NCI-H524 treated with DMSO at 0.1 percent for 48 hours (cell line): Measurements from ENCODE around the gene AQP3.
"Not testable (repeated sequence)": the region's sequence is repeated elsewhere in the genome, so short reads cannot be mapped to it uniquely, and the experiment has no call there.

ENCODE experiments used
- DNase-seq: peaks from one replicate; lab custom pipeline; 2025; lab: John Stamatoyannopoulos, UW

The AQP3 gene

GRCh38 chr9:33440609-33441008 is 6.8 kb downstream of the AQP3 start:
- no peak for DNase-seq

GRCh38 chr9:33440204-33440603 is 7.2 kb downstream of the AQP3 start:
- DNase-seq, result no peak

DNA sequence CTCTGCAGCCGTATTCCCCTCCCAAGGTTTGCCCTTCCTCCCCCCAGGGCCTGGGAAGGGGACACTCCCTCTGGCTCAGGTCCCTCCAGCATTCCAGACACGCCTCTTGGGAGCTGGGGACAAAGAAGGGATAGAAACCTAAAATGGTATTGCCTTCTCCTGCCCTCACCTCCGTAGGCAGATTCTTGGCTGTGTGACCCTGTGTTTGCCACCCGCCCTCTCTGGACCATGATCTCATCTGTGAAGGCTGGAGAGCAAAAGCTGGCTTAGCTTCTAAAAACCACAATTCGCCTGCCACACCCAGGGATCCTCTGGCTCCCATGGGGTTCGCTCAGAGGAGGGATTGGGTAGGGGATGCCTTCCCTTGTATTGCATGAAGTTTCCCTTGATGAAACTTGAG is 7.7 kb downstream of the AQP3 start:
- DNase-seq, result no peak

- no peak for DNase-seq
Observed at GRCh38 chr9:33438926-33439680, 8.3 kb downstream of the AQP3 start.

- no peak for DNase-seq
Observed at GRCh38 chr9:33437898-33438297, 9.5 kb downstream of the AQP3 start.

DNA sequence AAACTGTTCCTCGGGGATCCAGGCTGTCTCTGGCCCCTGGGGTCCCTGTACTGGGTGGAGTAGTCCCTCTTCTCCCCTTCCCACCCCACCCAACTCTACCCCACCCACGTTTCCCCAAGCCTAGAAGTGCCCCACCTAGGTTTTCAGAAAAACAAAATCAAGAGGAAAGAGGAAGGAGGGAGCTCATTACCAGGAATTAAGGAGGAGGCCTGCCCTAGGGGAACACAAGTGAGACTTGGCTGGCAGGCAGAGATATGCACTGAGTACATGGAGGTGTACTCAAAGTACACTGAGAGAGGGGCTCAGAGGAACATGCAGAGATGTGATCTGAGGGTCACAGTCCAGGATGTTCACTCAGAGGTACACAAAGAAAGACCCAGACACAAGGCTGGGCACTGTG is 10.2 kb downstream of the AQP3 start:
- DNase-seq, result no peak

DNA sequence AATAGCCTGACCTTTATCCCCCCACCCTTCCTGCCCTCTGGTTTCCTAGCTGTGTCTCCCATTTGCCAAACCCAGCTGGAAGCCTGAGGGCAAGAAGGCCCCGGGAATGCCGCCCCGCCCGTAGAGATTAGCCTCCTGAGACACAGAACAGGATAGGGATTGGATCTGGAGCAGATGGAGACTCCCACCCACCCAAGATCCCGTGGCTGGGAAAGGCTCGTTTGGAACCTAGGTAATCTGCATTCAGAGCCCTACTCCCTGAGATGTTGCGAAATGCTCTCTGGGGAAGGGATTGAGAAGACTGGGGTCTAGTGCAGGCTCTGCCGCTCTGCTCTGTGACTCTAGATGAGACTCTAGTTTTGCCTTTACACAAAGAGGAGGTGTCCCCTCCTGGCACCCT is 10.9 kb downstream of the AQP3 start:
- no peak for DNase-seq

DNA sequence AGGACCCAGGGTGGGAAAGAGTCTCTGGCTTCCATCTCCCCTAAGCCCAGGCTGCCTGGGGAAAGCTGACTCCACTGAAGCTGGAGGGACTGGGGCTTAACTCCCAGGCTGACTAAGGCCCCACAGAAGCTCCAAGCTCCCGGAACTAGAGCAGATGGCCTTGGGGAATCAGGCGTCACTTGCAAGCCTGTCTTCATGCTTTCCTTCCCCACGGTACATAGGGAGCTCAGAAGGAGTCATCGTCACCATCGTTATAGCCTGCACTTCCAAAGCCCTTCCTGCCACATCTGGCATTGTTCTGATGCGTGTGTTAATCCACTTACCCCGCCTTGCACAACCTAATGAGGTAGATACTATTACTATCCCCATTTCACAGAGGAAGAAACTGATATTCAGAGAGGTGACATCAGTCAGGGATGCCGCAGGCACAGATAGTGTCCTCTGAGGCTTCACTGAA is 11.5 kb downstream of the AQP3 start:
- DNase-seq, result peak; percentile 76

GRCh38 chr9:33434317-33435105 is 12.9 kb downstream of the AQP3 start:
- DNase-seq, result no peak

DNA sequence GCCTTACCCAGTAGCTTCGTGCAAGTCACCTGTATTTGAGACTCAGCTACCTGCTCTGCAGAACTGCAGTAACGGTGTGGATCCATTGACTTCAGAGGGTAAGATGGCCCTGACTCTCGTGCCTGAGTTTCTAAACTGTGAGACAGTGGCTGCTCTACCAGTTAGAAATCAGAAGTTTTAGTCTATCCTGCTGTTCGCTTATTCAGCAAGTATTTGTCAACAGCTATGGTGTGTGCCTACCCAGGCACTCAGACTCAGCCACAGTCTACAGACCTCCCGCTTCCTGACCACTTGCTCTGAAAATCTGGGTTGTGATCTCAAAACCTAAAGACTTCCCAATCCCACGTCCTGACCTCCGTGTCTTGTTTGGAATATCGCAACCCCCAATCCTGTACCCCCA is 13.5 kb downstream of the AQP3 start:
- DNase-seq, result no peak

- DNase-seq, result no peak
Observed at GRCh38 chr9:33431420-33431819, 16.0 kb downstream of the AQP3 start.

GRCh38 chr9:33430942-33431341 is 16.5 kb downstream of the AQP3 start:
- no peak for DNase-seq

GRCh38 chr9:33429256-33429985 is 18.0 kb downstream of the AQP3 start:
- DNase-seq, result no peak

DNA sequence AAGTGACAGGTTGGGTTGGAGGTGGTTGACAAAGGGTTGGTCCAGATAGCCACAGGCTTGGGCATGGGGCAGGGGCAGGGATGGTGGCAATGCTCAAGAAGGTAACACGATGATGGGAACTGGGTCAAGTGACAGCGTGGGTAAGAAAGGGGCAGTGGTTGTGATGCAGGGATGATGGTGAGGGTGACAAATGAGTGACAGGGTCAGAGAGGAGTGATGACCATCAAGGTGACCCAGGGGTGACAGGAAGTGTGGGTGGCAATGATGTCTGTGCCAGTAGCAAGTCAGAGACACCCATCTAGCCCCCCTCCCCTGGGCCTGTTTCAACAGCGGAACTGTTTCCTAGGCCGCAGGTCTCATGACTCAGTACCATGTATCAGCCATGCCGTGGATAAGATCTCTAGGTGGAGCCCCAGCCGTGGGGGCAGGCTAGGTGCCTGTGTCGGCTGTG is 20.5 kb downstream of the AQP3 start:
- DNase-seq, result no peak

DNA sequence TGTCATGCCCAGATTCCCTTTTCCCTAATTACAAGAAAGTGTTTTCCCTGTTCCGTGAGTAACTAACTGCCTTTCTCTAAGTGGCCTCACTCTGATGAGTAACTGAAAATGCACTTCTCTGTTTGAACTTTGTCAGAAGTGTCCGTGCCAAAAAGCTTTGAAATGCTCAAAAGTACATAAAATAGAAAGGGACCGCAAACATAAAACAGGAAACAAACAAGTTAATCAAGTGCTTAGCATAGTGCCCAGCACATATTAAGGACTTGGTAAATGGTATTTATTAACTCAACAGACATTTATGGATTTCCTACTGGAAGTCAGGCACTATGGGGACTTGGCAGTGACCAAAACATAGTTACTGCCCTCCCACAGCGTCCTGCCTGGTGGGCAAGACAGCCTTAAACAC is 22.3 kb downstream of the AQP3 start:
- no peak for DNase-seq

GRCh38 chr9:33424492-33424891 is 22.9 kb downstream of the AQP3 start:
- DNase-seq, result not testable (repeated sequence)

DNA sequence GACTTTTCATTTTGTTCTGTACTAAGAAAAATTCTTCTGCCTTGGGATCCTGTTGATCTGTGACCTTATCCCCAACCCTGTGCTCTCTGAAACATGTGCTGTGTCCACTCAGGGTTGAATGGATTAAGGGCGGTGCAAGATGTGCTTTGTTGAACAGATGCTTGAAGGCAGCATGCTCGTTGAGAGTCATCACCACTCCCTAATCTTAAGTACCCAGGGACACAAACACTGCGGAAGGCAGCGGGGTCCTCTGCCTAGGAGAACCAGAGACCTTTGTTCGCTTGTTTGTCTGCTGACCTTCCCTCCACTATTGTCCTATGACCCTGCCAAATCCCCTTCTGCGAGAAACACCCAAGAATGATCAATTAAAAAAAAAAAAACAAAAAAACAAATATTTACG is 23.4 kb downstream of the AQP3 start:
- not testable (repeated sequence) for DNase-seq

GRCh38 chr9:33419708-33420303 is 27.6 kb downstream of the AQP3 start:
- no peak for DNase-seq

DNA sequence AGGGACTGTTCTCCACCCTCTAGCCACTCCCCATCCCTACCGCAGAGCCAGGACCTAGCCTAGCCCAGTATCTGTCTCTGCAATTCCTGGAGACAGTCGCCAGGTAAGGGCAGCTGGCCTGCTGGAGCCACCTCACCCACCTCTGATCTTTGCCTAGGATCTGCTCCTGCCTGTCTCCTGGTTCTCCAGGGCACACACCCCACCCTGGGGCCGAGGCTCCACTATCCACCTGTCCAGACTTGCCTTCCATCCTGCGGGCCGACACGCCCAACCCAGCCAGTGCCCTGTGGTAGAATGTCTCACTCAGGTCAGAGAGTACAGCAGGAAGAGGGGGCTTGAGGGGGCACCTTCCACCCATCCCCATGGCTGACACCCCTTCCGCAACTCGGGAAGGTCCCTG is 29.3 kb downstream of the AQP3 start:
- DNase-seq, result no peak

DNA sequence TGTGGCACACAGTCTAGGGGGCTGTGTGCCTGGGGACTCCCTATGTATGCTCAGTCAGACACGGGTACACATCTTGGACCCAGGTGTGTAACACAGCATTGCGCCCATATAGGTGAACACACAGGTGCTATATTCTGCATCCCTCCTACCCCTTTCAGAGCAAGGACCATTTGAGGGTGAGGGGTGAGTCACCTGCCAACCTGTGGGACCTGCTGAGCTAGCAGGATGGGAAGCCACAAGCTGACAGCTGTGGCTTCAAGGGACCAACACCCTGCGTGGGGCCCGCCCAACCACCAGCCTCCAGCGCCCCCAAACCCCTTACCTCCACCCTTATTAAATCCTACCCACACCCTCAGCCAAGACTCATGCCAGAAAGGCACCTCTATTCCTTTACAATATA is 30.4 kb downstream of the AQP3 start:
- no peak for DNase-seq

DNA sequence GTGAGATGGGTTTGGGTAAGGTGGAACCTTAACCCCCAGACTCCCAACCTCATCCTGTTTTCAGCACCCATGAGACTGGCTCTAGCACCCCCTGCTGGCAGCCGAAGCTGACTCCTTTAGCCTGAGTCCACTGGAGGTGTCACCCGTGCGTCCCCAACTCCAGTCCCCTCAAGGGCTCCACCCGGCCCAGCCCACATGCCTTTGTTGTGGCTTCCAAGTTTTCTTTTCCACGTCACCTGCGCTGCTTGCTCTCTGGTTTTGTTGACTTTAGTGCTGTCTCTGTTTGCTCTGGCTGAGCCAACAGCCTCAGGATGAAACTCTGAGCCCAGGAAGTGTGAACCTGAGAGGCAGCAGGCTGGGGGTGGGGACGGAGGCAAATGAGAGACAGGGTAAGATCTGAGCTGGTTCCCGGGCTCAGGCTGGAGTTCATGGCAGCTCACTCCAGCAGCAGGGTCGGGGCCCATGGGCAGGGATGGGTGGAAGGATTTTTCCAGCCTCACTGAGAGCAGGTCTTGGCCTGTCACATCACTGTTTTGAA is 31.8 kb downstream of the AQP3 start:
- no peak for DNase-seq

- no peak for DNase-seq
Observed at GRCh38 chr9:33414889-33415500, 32.4 kb downstream of the AQP3 start.
